ENCODE results near the gene TBC1D22A. TPM values are rescaled to one million over a fixed set of nuclear protein-coding genes. Genes with fewer than 3 reads are reported as not detected.

Gene TBC1D22A
- total and polyA plus RNA-seq, 2 donors (not counting 3 experiments of a cell fraction or from before 2014, with no cell fraction given) = 26.1 to 32.4 TPM

DNA sequence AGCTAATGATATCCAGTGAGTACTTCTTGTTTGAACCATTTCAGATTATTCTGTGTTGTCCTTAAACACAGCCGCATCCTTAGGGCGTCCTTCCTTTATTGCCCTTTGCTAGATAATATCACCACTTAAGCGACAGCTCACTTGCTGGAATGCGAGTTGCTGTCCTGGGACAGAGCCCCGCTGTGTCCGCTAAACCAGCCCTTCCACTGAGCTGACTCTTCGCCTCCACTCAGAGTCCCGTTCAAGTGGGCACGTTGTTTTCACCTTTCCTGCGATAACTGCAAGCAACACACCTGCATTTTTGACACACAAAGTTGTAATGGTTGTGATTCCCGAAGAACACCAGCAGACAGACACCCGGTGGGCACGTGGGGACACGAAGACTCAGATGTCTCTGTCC, 140.0 kb downstream of the TBC1D22A start:
- Histone ChIP-seq H3K27ac (ENCODE audit: insufficient read depth, low read depth, low read length) (no peak overlapping the region), H2AFZ (ENCODE audit: low read depth, low read length) (no peak overlapping the region), H3K4me1 (ENCODE audit: control insufficient read depth, extremely low read depth, insufficient read depth, low read length) (no peaks in the 10 kb centered on the region), H3K27me3 (ENCODE audit: control insufficient read depth in 2 of 2, insufficient read depth in 2 of 2, low read length in 2 of 2) (no peaks in the 10 kb centered on the region), H3K4me3 (replicated peaks in 1 of 3; ENCODE audit: insufficient read depth in 1 of 3, low read depth in 1 of 3, low read length in 3 of 3) (no peak overlapping the region), H4K20me1 (replicated peaks; ENCODE audit: control insufficient read depth, extremely low read depth, insufficient read depth, low read length) (no peaks in the 10 kb centered on the region), H3K9me3 (replicated peaks; ENCODE audit: control insufficient read depth, insufficient read depth, low read length) (no peaks in the 10 kb centered on the region), H3K9me1 (replicated peaks; ENCODE audit: control insufficient read depth, extremely low read depth, insufficient read depth, low read length) (no peaks in the 10 kb centered on the region), H3K36me3 (ENCODE audit: control insufficient read depth in 2 of 2, extremely low read depth in 1 of 2, insufficient read depth in 2 of 2, low read length in 2 of 2) (no peaks in the 10 kb centered on the region), H3K9ac (replicated peaks; ENCODE audit: extremely low read depth, insufficient read depth, low read length) (no peak overlapping the region), H3K4me2 (ENCODE audit: insufficient read depth, low read length) (no peak overlapping the region), H3K79me2 (ENCODE audit: control insufficient read depth, insufficient read depth, low read length) (no peaks in the 10 kb centered on the region)
- dilution Hi-C loops (cut with MboI; ENCODE audit: extremely low pct_ligation_motif_present, low sequenced_read_pairs) = no loop called here
- ChIA-PET POLR2A (no interaction called here), CTCF (no interaction called here)
- FAIRE-seq = no peak
- no TSS peak for BruUV-seq (replicated peaks)
- DNase-seq (ENCODE audit: low read depth, low spot score) = no peak
- intact Hi-C loops (cut with micrococcal nuclease) = no loop called here
- TF ChIP-seq, protein P1, sequence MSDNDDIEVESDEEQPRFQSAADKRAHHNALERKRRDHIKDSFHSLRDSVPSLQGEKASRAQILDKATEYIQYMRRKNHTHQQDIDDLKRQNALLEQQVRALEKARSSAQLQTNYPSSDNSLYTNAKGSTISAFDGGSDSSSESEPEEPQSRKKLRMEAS (IDR thresholded peaks at IDR 0.05; ENCODE audit: insufficient read depth, insufficient read length) = no peak
- TF ChIP-seq EZH2 (IDR thresholded peaks at IDR 0.05; ENCODE audit: borderline replicate concordance, low read depth, low read length, severe bottlenecking) = no peak
- no peak for TF ChIP-seq GATA2 (IDR thresholded peaks at IDR 0.05; ENCODE audit: insufficient read depth, insufficient read length, low read depth, low read length)

DNA sequence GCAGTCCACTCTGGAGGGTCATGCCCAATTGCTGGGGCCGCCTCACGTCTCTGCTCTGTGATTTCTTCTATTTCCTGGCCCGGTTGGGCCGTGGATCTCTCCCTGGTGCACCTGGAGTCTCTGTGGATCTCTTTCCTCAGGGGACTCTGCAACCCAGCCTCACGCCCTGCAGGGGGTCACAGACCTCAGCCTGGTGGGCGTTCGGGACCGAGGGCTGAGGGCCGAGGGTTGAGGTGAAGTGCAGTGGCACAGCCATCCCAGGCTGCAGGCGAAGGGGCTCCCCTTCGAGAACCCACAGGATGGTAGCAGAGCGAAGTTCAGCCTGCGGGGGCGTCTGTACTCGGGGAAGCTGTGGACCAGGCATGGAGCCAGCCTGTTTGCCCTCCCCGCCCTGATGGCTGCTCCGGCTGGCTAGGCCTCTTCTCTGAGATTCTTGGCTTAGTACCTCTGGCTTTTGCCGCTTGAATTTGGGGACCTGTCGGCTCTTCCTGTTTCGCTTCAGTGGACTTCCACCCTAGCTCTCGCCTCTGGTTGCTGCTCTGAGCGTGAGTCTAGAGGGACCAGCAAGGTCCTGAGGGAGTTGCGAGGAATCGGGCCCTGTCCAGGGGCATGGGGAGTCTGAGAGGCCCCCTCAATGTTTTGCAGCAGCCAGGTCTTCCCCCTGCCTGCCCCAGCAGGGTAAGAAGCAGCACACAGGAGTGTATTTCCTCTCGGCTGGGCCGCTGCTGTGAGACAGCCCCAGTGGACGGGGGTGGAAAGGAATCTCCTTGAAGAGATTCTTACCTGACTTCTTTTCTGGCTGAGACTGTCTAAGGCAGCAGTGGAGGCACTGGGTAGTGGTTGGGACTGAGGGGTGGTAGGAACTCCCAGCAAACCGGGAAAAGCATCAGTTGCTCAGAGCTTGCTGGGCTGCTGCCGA, 140.8 kb downstream of the TBC1D22A start:
- CTCF ChIA-PET = no interaction called here
- POLR2A ChIA-PET = no interaction called here
- dilution Hi-C loops (cut with MboI; ENCODE audit: extremely low pct_ligation_motif_present, low sequenced_read_pairs) = no loop called here

More for the DNA sequence above, 140.8 kb downstream of the TBC1D22A start:
- H3K36me3 ChIP-seq (ENCODE audit: control insufficient read depth in 2 of 2, extremely low read depth in 1 of 2, insufficient read depth in 2 of 2, low read length in 2 of 2) = no peaks in the 10 kb centered on the region
- H3K27me3 ChIP-seq (ENCODE audit: control insufficient read depth in 2 of 2, insufficient read depth in 2 of 2, low read length in 2 of 2) = no peaks in the 10 kb centered on the region
- TF ChIP-seq GATA2 (IDR thresholded peaks at IDR 0.05; ENCODE audit: insufficient read depth, insufficient read length, low read depth, low read length) (no peak), MYC (IDR thresholded peaks at IDR 0.05; ENCODE audit: low read depth, low read length) (no peak)
- TF ChIP-seq, protein P2, sequence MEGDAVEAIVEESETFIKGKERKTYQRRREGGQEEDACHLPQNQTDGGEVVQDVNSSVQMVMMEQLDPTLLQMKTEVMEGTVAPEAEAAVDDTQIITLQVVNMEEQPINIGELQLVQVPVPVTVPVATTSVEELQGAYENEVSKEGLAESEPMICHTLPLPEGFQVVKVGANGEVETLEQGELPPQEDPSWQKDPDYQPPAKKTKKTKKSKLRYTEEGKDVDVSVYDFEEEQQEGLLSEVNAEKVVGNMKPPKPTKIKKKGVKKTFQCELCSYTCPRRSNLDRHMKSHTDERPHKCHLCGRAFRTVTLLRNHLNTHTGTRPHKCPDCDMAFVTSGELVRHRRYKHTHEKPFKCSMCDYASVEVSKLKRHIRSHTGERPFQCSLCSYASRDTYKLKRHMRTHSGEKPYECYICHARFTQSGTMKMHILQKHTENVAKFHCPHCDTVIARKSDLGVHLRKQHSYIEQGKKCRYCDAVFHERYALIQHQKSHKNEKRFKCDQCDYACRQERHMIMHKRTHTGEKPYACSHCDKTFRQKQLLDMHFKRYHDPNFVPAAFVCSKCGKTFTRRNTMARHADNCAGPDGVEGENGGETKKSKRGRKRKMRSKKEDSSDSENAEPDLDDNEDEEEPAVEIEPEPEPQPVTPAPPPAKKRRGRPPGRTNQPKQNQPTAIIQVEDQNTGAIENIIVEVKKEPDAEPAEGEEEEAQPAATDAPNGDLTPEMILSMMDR (IDR thresholded peaks at IDR 0.05; ENCODE audit: extremely low read depth in 1 of 2, insufficient read depth in 1 of 2, low read depth in 1 of 2, low read length in 2 of 2) = no peak
- TF ChIP-seq, protein P1 (IDR thresholded peaks at IDR 0.05; ENCODE audit: insufficient read depth, insufficient read length) = no peak
- intact Hi-C loops (cut with micrococcal nuclease) = no loop called here
- no peak overlapping the region for H3K9ac ChIP-seq (replicated peaks; ENCODE audit: extremely low read depth, insufficient read depth, low read length)
- no peaks in the 10 kb centered on the region for H3K9me3 ChIP-seq (replicated peaks; ENCODE audit: control insufficient read depth, insufficient read depth, low read length)
- DNase-seq (ENCODE audit: low read depth, low spot score) (no peak), FAIRE-seq (no peak)
- no peaks in the 10 kb centered on the region for H3K79me2 ChIP-seq (ENCODE audit: control insufficient read depth, insufficient read depth, low read length)
- BruUV-seq (replicated peaks) = no TSS peak
- no peak overlapping the region for H3K4me2 ChIP-seq (ENCODE audit: insufficient read depth, low read length)
- H2AFZ ChIP-seq (ENCODE audit: low read depth, low read length) = no peak overlapping the region
- no peaks in the 10 kb centered on the region for H3K4me1 ChIP-seq (ENCODE audit: control insufficient read depth, extremely low read depth, insufficient read depth, low read length)
- H4K20me1 ChIP-seq (replicated peaks; ENCODE audit: control insufficient read depth, extremely low read depth, insufficient read depth, low read length) = no peaks in the 10 kb centered on the region
- H3K4me3 ChIP-seq (replicated peaks in 1 of 3; ENCODE audit: insufficient read depth in 1 of 3, low read depth in 1 of 3, low read length in 3 of 3) = no peak overlapping the region
- H3K9me1 ChIP-seq (replicated peaks; ENCODE audit: control insufficient read depth, extremely low read depth, insufficient read depth, low read length) = no peaks in the 10 kb centered on the region
- H3K27ac ChIP-seq (ENCODE audit: insufficient read depth, low read depth, low read length) = no peak overlapping the region
